K562 (cell line): ENCODE data around the gene PRM1. TPM values are rescaled to one million over a fixed set of nuclear protein-coding genes. Genes with fewer than 3 reads are reported as not detected.

ENCODE experiments used
- ATF7 ChIP-seq: fragments of 450-650 bp; IDR thresholded peaks from 2 replicates; pipeline ENCODE4 v1.7.1; 2014; ENCODE audit warnings: mild to moderate bottlenecking, moderate library complexity
- CTCF ChIP-seq, 3 experiments: IDR thresholded peaks in 2 of 3; conservative IDR thresholded peaks in 1 of 3; 2 replicates each; pipeline ENCODE4 v1.5.1; 2011 to 2012; ENCODE audit warnings: low read length in 3 of 3, mild to moderate bottlenecking in 3 of 3, control low read depth in 2 of 3, improper control_type of control experiment in 1 of 3, inconsistent platforms in 1 of 3, low read depth in 1 of 3, mixed read lengths in 1 of 3, moderate library complexity in 1 of 3; ENCODE audit not compliant: insufficient read depth in 2 of 3
- EP400 ChIP-seq: fragments of 450-650 bp; IDR thresholded peaks from 2 replicates; pipeline ENCODE4 v1.6.1; 2017; ENCODE audit warnings: antibody characterized with exemption, mild to moderate bottlenecking, moderate library complexity
- FOSL1 ChIP-seq: fragments of 200-800 bp; sonication (Bioruptor generic); conservative IDR thresholded peaks from 2 replicates; pipeline ENCODE4 v1.6.1; 2016; ENCODE audit warnings: missing genetic modification characterization, missing compliant biosample characterization
- FOXM1 ChIP-seq, 2 experiments: fragments of 450-650 bp in 1 of 2; sonication (generic) in 1 of 2; formaldehyde crosslinking in 1 of 2; IDR thresholded peaks; 2 replicates each; pipeline versions ENCODE4 v1.6.1 to v1.9.0; 2017 to 2022; ENCODE audit warnings: low read depth in 2 of 2, mild to moderate bottlenecking in 2 of 2, missing genetic modification reagents in 1 of 2, moderate library complexity in 1 of 2
- GTF2B ChIP-seq: IDR thresholded peaks from 2 replicates; pipeline ENCODE4 v1.6.1; 2011; ENCODE audit not compliant: insufficient read length; ENCODE audit errors: extremely low read depth
- HDAC2 ChIP-seq: fragments of 450-650 bp; IDR thresholded peaks from 2 replicates; pipeline ENCODE4 v1.6.1; 2016; ENCODE audit warnings: mild to moderate bottlenecking
- HNRNPL ChIP-seq: fragments of 200-400 bp; formaldehyde crosslinking; IDR thresholded peaks from 2 replicates; pipeline ENCODE4 v1.6.1; 2017; ENCODE audit warnings: low read depth, mild to moderate bottlenecking, low read length
- HNRNPUL1 ChIP-seq: fragments of 200-400 bp; formaldehyde crosslinking; IDR thresholded peaks from 2 replicates; pipeline ENCODE4 v1.6.1; 2017; ENCODE audit warnings: low read length
- KAT7 ChIP-seq: sonication (generic); formaldehyde crosslinking; IDR thresholded peaks from 2 replicates; pipeline ENCODE4 v1.8.0; 2022; ENCODE audit warnings: missing genetic modification reagents, mild to moderate bottlenecking, borderline replicate concordance
- KLF1 ChIP-seq: fragments of 450-650 bp; IDR thresholded peaks from 2 replicates; pipeline ENCODE4 v1.6.1; 2016; ENCODE audit warnings: missing genetic modification characterization, missing compliant biosample characterization
- MYC ChIP-seq, 2 experiments: fragments of 250-450 bp in 1 of 2; sonication (Bioruptor Pico) in 1 of 2; IDR thresholded peaks; 2 replicates each; pipeline versions ENCODE4 v1.5.1 to v1.6.1; 2012 to 2021; ENCODE audit warnings: low read depth in 2 of 2, borderline replicate concordance in 1 of 2, improper control_type of control experiment in 1 of 2, low read length in 1 of 2, mild to moderate bottlenecking in 1 of 2, moderate library complexity in 1 of 2
- NCOA4 ChIP-seq: fragments of 450-650 bp; IDR thresholded peaks from 2 replicates; pipeline ENCODE4 v1.6.1; 2018; ENCODE audit warnings: mild to moderate bottlenecking; ENCODE audit not compliant: partially characterized antibody
- NFIC ChIP-seq: fragments of 450-650 bp; IDR thresholded peaks from 2 replicates; pipeline ENCODE4 v1.6.1; 2017; ENCODE audit warnings: mild to moderate bottlenecking, inconsistent platforms
- POLR2B ChIP-seq: fragments of 450-650 bp; IDR thresholded peaks from 2 replicates; pipeline ENCODE4 v1.6.1; 2018; ENCODE audit warnings: low read depth; ENCODE audit not compliant: partially characterized antibody
- SRSF1 ChIP-seq: fragments of 200-400 bp; formaldehyde crosslinking; IDR thresholded peaks from 2 replicates; pipeline ENCODE4 v1.6.1; 2017; ENCODE audit warnings: mild to moderate bottlenecking, low read depth, low read length, moderate library complexity
- TAF1 ChIP-seq: IDR thresholded peaks from 2 replicates; pipeline ENCODE4 v1.6.1; 2011; ENCODE audit warnings: mild to moderate bottlenecking, low read length, moderate library complexity; ENCODE audit not compliant: insufficient read depth, control insufficient read depth, severe bottlenecking; ENCODE audit errors: extremely low read depth
- ZNF395 ChIP-seq: fragments of 200-800 bp; sonication (Bioruptor generic); IDR thresholded peaks from 2 replicates; pipeline ENCODE4 v1.6.1; 2017; ENCODE audit warnings: missing genetic modification characterization, missing compliant biosample characterization
- ZNF431 ChIP-seq: sonication (generic); formaldehyde crosslinking; IDR thresholded peaks from 2 replicates; pipeline ENCODE4 v1.8.0; 2022; ENCODE audit warnings: mild to moderate bottlenecking, missing genetic modification reagents
- ZNF655 ChIP-seq: fragments of 250-450 bp; sonication (Bioruptor Pico); IDR thresholded peaks from 2 replicates; pipeline ENCODE4 v1.5.0; 2021
- ZNF717 ChIP-seq: fragments of 250-450 bp; sonication (Bioruptor Pico); IDR thresholded peaks from 2 replicates; pipeline ENCODE4 v1.5.0; 2021
- polyA plus RNA-seq, 8 experiments: library from polyadenylated mRNA; depleted of rRNA in 4 of 8; stranded (reverse) in 5 of 8; unstranded in 3 of 8; fragments of >200 nt; fragmentation: Nextera tagmentation in 2 of 8; fragmentation: Illumina TruSeq in 1 of 8; extraction: Ambion mirVana in 2 of 8; extraction: Trizol in 1 of 8; gene quantifications; 2 replicates each; pipeline versions ENCODE4 v1.2.1 to v1.2.3, GENCODE V29; 2011 to 2014; ENCODE audit warnings: inconsistent platforms in 1 of 8, missing spikeins in 1 of 8
- total RNA-seq, 7 experiments: library from RNA; depleted of rRNA in 6 of 7; stranded (reverse); fragments of >200 nt in 6 of 7; fragmentation: Illumina TruSeq in 2 of 7; extraction: Trizol in 2 of 7; gene quantifications; 2 replicates each; pipeline versions ENCODE4 v1.2.1 to v1.2.3, GENCODE V29; 2011 to 2021; ENCODE audit warnings: low replicate concordance in 1 of 7

Gene PRM1
- total and polyA plus RNA-seq, 9 of the 15 experiments (the other 6 are each of a cell fraction or from before 2014, with no cell fraction given): not detected

GRCh38 chr16:11255737-11256660, 25.1 kb downstream of the PRM1 start, which contains the start of gene SOCS1 (continued):
- peak; percentile 34 for TF ChIP-seq GTF2B
- TF ChIP-seq NCOA4: no peak
- TF ChIP-seq ZNF717 (CRISPR knock-in tag): no peak
- TF ChIP-seq ZNF655: 0 out of 2 replicates have a peak, but pooled peaks have one; percentile 24
- peak; percentile 64 for TF ChIP-seq KLF1 (tag)
- peak; percentile 87 for TF ChIP-seq TAF1
- no peak for TF ChIP-seq HNRNPUL1
- TF ChIP-seq MYC (IDR thresholded peaks at IDR 0.05; ENCODE audit: low read depth, low read length): peak; percentile 29
- 0 out of 2 replicates have a peak, but pooled peaks have one; percentile 48 for TF ChIP-seq MYC (CRISPR knock-in tag; IDR thresholded peaks at IDR 0.05; ENCODE audit: borderline replicate concordance, low read depth)
- peak; percentile 63; the same call in 1 of the 2 replicates for TF ChIP-seq EP400
- peak; percentile 56; the same call in 1 of the 2 replicates for TF ChIP-seq HNRNPL
- TF ChIP-seq ZNF395 (CRISPR knock-in tag): peak; percentile 75; the same call in 1 of the 2 replicates
- TF ChIP-seq FOXM1 (IDR thresholded peaks at IDR 0.05; ENCODE audit: low read depth): 0 out of 2 replicates have a peak, but pooled peaks have one; percentile 54
- TF ChIP-seq FOXM1 (CRISPR knock-in tag; IDR thresholded peaks at IDR 0.05; ENCODE audit: low read depth): no peak
- TF ChIP-seq SRSF1: no peak
- TF ChIP-seq NFIC: peak; percentile 28
- peak; percentile 62 for TF ChIP-seq ZNF431 (CRISPR knock-in tag)
- peak; percentile 47; the same call in 1 of the 2 replicates for TF ChIP-seq KAT7 (CRISPR knock-in tag)
- peak; percentile 62 for TF ChIP-seq FOSL1 (tag)
- TF ChIP-seq HDAC2: peak; percentile 77
- TF ChIP-seq CTCF (IDR thresholded peaks at IDR 0.05 in 2 of 3, conservative IDR thresholded peaks at IDR 0.05 in 1 of 3; ENCODE audit: insufficient read depth in 2 of 3, low read depth in 1 of 3, low read length in 3 of 3): peak; percentile 73 to 87 (median 84)
- TF ChIP-seq POLR2B: peak; percentile 69
- TF ChIP-seq ATF7: peak; percentile 38; the same call in 1 of the 2 replicates
